HG03139 (cell line): ENCODE data around the gene TCF3.

Experiments
- ATAC-seq: cut with Tn5 transposase; IDR thresholded peaks from one replicate; pipeline ENCODE4 v1.9.1; 2021; ENCODE audit not compliant: unreplicated experiment

The TCF3 gene

DNA sequence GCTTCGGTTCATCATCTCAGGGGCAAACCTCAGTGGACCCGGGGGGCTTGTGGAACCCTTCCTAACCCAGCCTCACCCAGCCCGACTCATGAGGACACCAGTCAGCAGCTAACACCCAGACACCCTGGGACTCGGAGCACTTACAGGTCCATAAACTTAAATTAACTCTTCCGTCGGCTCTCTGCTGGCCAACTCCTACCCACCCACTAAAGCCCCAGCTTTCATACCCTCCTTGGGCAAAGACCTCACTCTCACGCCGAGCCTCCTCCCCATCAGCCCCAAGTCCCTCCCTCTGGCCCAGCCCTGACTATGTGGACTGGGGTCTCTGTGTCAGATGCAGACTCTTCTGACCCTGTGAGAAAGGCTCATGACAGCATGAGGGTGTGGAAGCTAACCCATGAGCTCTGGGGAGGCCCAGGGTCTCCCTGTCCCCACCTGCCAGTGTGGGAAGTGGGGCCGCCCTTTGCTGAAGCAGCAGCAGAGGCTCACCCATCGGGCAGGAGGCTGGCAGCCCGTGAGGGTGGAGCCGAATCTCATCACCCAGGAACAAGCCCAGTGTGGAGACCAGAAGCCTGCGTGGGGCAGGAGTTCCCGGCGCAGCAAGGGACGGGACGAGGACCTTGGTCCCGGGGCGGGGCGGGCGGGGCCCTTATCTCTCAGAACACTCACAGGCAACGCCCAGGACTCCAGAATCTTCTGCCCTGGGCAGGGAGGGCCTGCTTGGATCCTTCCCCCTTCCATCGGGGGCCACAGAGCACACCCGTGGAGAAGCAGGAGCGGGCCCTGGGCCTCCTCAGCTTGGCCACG, 19.8 kb downstream of the TCF3 start:
- no peak for ATAC-seq

DNA sequence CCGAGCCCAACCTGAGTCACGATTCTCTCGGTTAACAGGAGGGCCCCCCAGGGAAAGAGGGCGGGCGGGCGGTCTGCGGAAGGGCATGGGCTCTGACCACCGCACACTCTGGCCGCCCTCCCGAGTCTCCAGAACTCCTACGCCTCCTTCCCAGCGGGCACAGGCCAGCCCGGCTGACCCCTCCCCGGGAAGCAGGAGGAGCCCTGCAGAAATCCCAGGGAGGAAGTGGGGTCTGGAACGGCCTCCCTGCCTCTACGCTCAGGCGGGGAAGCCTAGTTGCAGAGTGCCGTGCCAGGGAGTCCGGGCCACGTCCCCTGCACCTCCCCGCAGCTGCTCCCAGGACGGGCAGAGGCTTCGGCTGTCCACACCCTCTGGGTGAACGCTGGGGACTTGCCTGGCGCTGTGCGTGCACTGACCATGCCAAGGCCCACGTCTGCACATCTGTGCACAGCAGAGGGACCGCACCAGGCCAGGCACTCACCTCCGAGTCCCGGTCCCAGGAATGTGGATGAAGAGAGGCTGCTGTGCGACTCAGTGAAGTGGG, 20.8 kb downstream of the TCF3 start:
- no peak for ATAC-seq

DNA sequence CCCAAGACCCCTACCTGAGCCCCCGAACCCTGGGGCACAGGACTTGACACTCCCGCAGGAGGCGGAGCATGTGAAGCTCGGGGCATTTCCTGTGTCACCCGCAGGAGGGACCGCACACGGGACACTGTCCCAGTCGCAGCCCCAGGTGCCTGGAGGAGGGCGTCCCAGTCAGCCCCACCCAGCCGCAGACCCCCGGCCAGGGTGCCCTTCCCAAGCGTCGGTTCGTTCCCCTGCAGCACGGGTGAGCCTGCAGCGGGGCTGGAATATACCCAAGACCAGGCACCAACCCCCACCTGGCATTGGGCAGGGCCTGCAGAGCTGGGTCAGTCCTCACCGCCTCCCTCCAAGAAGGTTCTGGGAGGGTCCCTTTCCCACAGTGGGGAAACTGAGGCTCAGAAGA, 21.6 kb downstream of the TCF3 start:
- ATAC-seq = no peak

DNA sequence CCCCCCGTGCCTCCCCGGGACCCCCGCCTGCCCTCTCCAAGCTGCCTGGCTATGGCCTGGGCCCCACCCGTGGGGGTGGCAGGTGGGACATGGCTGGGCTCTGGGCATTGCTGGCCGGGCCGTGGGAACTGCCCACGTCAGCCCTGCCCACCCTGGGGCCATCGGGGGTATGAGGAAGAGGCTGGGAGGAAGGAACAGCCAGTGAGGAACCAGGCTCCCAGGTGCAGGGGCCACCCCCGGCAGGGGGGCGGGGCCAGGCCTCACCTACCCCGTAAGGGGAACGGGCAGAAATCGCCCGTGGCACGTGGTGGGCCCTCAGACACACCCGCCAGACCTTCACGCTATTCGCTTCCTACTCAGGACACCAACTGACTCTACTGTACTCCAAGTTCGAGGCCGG, 22.4 kb downstream of the TCF3 start:
- ATAC-seq = no peak

DNA sequence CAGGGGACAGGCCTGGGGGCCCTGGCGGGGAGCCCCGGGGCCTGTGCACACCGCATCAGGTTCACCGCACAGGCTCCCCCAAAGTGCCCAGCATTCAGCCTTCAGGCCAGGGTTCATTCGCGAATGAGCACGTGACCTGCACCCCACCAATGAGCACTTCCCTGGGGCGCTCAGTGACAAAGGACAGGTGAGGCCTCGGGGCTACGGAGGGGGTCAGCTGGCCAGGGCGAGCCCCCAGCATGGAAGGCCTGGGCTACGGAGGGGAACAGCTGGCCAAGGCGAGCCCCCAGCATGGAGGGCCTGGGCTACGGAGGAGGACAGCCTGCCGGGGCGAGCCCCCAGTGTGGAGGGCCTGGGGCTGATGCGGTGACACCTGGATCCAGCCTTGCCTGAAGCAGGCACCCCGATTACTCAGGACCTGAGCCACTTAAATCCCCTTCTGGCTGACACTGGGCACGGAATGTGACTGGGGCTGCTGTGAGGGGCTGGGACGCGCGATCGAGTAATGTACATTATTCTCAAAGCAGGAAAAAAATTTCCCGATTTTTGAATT, 23.1 kb downstream of the TCF3 start:
- no peak for ATAC-seq

DNA sequence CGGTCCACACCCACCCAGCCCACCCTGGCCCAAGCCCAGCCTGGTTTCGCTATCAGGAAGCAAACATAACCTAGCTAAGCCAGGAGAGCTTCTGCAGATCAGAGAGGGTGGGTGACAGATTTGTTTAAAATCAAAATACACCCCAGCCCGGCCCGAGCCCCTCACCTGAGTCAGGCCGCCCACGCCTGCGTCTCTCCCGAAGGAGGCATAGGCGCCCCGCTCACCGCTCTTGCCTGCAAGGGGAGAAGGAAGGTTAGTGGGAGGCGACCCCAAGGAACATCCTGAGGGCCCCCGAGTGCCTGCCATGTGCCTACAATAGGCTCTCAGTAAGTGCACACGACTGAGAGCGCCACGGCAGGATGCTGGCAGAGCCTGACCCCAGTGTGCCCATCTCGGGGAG, 25.2 kb downstream of the TCF3 start:
- ATAC-seq = no peak

DNA sequence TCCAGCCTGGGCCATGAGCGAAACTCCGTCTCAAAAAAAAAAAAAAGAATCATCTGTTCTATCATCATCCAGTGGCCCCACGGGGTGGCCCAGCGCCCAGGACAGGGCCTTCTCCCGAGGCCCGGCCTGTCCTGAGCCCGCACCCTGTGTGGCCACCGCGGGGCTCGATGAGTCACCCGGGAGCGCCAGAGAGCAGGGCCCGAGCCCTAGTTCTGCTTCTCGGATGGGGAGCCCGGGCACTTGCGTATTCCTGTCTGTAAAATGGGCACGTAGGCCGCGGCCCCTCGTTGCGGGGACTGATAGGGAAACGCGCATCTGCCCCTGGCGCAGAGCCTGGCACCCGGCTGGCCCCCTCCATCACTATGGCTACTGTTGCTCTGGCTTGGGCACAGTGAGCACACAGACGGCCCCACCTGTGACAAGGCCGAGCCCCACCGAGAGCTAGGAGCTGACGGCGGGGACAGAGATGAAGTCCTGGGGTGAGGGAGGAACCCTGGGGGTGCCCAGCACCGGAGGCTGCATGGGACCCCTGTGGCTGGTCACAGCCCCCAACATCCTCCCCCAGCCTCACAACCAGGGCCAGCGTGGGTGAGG, 25.9 kb downstream of the TCF3 start:
- ATAC-seq = no peak

DNA sequence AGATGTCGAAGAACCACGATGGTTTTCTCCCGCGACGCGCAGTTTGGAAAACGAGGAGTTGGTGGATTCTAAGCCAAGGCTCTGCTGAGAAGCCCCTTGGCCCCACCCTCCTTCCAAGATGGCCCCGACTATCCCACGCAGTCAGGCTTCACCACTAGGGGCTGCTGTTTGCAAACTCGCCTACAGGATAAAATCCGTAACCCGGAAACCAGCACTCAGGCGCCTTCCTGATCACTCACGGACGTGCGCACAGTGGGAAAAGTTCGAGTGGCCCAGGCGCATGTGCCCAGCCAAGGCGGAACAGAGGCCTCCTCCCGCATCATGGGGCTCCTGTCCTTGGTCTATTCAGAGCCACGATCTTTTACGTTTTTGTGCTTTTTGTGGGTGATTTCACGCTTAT, 28.0 kb downstream of the TCF3 start:
- ATAC-seq = no peak

DNA sequence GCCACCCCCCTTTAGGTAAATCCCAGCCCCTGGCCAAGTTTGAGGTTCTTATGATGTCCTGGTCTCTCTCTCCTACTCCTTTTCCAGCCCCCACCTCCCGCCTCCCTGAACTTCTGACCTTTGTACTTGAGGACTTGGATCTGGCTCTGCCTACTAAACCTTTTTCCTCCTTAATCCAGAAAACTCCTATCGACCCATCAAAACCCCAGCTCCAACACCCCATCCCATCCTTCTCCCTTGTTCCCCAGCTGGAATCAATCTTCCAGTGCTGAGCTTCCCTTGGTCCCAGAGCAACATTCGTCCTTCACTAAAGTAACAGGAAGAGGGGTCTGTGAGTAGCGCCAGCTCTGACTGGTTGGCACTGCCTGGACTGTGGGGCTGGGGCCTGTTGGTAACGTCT, 29.9 kb downstream of the TCF3 start:
- no peak for ATAC-seq

DNA sequence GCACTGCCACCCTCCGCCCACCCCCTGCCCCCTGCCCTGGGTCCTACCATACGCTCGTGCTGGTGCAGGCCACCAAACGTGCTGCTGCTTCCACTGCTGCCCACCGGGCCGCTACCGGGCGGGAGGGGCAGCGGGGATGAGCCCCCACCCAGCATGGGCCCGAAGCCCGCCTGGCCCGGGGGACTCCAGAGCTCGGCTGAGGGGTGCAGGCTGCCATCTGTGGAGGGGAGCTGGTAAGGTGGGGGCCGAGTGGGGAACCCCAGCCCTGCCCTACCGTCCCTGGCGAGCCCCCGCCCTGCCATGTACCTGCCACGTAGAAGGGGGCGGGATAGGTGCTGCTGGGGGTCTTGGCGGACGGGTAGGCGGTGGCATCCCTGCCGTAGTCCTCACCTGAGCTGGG, 30.4 kb downstream of the TCF3 start:
- no peak for ATAC-seq

DNA sequence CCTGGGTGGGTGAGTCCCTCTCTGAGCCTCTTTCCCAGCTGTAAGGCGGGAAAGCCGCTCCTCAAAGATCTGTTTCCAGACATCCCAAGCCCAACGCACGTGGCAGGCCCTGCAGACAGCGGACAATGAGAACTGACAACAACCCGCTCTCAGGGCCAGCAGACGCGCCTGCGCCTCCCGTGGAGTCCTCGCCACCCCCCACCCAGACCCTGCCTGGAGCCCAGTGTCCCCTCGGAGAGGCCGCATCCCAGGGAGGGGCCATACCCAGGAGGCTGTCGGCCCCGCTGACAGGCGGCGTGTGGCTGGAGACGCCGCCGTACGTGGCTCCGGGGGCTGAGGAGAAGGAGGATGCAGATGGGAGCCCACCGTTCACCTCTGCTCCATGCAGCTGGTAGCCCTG, 30.8 kb downstream of the TCF3 start:
- no peak for ATAC-seq

DNA sequence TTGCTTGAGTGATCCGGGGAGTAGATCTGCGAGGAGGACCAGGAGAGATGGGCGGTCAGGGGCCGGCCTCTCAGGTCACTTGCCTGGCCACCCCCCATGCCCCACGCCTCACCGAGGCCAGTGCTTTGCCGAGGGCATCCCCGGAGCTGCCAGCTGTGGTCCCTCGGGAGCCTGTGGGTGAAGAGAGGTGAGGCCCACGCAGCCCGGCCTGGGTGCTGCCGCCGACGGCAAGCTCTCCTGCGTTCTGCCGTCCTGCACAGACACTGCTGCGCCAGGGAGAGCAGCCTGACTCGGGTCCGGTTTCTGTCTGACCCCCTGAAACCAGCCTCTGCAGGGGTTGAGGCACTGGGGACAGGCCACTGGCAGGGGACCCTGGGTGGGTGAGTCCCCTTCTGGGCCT, 31.4 kb downstream of the TCF3 start:
- no peak for ATAC-seq

DNA sequence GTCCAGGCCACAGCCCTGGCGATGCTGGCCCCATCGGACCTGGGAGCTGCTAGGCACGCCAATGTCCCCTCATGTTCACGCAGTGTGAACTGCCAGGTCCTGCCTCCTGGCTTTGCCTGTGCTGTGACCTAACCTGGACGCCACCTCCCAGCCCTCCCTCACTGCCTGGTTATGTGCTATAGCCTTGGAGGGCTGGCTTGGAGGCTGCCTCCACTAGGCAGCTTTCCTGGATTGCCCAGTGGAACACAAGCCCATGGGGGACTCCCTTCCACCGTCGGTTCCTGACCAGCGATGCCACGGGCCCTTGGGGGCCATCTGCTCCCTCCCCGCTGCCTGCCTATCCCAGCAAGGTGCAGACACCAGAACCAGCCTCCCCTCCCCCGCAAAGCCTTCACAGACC, 31.9 kb downstream of the TCF3 start:
- ATAC-seq = no peak

DNA sequence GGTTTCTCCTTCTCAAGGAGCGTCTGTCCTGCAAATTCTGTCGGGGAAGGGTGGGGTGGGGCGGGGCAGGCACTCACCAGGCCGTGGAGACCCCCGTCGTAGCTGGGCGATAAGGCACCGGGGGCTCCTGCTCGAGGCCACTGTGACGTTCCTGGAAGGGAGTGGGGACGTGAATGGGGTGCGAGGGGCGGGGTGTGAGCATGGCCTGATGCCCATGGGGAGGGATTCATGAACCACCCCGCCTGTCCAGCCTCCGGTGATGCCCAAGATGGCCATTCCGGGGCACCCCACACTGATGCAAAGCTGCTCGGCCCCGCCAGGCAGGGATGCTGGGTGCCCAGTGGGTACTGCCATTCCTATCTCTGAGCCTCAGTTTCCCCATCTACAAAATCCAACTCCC, 32.7 kb downstream of the TCF3 start:
- no peak for ATAC-seq

DNA sequence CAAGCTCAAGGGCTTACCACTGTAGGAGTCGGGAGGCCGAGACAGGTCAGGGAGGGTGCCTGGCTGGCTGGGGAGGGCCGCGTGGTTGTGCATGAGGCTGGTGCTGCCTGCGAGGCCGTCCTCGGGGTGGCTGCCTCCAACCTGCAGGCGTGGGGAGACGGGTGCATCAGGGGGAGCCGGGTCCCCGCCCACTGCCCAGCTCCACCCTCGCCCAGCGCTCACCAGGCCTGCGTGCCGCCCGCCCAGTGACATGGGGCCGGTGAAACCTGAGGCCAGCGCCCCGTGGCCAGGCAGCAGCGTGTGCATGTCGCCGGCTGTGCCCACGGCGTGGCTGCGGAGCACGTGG, 33.3 kb downstream of the TCF3 start:
- ATAC-seq = no peak

DNA sequence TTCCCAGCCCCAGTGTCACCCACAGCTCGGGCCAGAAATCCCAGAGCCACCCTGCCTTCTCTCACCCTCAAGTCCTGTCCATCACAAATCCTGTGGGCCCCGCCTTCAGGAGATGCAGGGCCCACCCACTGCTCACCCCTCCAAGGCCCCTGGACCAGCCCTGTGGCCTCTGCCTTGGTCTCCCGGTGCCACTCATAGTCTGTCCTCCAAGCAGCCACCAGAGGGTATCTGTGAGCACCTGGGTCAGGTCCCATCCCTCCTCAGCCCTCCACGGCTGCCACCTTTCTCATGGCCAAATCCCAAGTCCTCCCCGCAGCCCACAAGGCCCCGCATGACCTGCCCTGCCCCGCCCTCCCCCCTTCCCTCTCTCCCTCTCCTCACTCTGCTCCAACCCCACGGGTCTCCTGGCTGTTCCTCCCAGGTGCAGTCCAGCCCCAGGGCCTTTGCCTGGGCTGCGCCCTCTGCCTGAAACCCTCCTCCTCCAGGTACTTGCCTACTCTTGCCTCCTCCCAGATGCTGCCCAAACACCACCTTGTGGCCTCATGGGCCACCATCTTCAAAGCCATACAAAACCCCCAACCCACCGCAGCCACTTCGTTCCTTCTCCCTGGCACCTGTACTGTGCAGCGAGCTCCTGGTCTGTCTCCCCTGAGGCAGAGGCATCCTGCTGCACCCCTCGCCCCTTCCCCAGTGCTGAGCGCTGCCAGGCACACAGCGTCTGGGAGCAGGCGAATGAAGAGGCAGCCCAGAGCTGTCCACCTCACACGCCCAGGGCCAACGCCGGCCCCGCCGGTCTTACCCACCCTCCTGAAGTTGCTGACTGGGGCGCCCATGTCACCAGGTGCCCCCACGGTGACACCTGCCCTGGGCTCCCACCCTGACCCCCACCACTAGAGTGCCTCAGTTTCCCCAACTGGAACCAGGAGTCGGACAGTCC, 34.0 kb downstream of the TCF3 start:
- no peak for ATAC-seq

DNA sequence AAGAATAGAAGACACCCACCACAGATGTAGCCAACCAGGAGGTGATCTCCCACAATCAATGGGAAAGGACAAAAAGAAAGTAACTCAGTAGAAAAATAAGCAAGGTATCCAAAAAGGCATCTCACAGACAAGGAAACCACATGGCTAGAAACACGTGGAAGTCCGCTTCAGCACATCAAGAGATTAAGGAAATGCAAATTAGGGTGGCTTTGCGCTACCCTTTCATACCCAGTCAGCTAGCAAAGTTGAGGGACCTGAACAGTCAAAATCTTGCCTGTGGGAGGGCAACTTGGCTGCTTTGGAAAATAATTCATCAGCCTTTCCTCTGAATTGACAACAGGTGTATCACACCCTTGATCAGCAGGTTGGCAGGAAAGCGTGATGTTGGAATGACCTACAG, 35.5 kb downstream of the TCF3 start:
- no peak for ATAC-seq

DNA sequence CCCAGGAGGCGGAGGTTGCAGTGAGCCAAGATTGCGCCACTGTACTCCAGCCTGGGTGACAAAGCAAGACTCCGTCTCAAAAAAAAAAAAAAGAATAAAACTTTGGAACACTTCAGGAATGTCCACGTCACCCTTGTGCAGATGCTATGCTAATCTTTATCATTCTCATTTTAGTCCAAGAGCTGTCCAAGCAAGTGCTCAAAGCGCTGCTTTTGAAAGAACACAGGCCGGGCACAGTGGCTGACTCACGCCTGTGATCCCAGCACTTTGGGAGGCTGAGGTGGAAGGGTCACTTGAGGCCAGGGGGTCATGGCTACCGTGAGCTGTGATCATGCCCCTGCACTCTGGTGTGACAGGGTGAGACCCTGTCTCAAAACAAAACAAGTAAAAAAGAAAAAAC, 36.0 kb downstream of the TCF3 start:
- ATAC-seq = no peak

DNA sequence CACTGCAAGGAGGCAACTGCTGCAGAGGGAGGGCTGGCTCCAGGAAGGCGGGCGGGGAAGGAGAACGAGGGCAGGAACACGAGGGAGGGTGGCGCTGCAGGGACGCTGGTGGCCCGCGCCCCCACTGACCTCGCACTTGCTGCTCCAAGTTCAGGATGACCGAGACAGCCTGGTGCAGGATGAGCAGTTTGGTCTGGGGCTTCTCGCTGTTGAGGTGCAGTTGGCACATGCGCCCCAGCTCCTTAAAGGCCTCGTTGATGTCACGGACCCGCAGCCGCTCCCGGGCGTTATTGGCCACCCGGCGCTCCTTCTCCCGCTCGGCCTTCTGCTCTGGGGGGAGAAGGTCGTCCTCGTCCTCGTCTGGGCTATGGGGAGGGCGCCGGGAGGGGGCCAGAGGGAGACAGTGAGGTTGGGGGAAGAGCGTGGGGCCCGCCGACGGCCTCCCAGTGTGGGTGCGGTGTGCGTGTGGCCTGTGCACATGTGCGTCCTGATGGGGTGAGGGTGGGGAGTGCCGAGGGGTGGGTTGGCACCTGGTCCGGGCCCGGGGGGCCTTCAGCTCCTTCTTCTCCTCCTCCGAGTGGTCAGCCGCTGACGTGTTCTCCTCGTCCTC, 37.2 kb downstream of the TCF3 start:
- no peak for ATAC-seq

DNA sequence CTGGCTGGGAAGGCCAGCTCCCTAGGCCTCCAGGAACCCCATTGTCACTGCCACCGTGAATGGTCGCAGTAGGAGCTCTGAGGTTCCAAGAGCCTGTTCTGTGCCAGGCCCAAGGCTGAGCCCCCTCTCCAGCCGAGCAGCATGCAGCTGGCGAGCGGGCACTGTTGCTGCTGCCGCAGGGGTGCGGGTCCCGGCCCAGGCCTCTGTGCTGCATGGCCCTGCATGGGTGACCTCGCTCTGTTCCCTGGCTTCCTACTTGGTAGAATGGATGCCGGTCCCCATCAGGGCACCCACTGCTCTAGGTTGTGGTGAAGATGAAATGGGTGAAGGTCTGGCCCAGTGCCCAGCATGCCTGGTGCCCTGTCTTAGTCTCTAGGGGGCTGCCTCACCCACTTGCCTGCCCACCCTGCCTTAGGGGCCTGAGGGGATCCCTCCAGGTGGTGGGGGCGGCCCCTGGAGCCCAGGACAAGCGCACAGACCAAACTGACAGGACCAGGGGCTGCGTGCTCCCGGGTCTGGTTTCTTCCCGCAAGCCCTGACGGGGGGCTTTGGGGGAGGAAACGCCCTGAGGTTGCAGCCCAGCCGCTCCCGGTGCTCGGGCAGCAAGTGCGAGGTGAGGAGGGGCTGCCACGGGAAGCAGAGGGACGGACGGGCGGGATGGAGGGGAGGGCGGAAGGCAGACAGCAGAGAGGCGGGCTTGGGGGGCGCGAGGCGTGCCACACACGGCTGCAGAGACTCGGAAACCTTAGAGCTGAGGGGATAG, 38.4 kb downstream of the TCF3 start:
- no peak for ATAC-seq
